AG10803 (cell line): ENCODE results near the gene MAMSTR.
"Not testable (repeated sequence)": the region's sequence is repeated elsewhere in the genome, so short reads cannot be mapped to it uniquely, and the experiment has no call there.

Experiments
- DNase-seq: peaks from one replicate; pipeline ENCODE4 v3.0.0; 2010; ENCODE audit warnings: low read depth
- H3K4me3 ChIP-seq: 2 replicates; pipeline ENCODE4 v1.5.1; 2011; ENCODE audit warnings: mild to moderate bottlenecking, low read length, control low read depth
- CTCF ChIP-seq: conservative IDR thresholded peaks from 2 replicates; pipeline ENCODE4 v1.5.1; 2011; ENCODE audit warnings: mild to moderate bottlenecking, low read length, control low read depth, inconsistent platforms

The MAMSTR gene, protein sequence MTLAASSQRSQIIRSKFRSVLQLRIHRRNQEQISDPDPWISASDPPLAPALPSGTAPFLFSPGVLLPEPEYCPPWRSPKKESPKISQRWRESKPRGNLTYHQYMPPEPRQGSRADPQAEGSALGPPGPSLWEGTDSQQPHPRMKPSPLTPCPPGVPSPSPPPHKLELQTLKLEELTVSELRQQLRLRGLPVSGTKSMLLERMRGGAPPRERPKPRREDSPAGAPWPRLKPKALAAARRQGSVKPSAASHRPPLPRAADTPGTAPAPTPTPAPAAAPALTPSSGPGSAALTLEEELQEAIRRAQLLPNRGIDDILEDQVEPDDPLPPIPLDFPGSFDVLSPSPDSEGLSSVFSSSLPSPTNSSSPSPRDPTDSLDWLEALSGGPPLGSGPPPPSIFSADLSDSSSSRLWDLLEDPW

DNA sequence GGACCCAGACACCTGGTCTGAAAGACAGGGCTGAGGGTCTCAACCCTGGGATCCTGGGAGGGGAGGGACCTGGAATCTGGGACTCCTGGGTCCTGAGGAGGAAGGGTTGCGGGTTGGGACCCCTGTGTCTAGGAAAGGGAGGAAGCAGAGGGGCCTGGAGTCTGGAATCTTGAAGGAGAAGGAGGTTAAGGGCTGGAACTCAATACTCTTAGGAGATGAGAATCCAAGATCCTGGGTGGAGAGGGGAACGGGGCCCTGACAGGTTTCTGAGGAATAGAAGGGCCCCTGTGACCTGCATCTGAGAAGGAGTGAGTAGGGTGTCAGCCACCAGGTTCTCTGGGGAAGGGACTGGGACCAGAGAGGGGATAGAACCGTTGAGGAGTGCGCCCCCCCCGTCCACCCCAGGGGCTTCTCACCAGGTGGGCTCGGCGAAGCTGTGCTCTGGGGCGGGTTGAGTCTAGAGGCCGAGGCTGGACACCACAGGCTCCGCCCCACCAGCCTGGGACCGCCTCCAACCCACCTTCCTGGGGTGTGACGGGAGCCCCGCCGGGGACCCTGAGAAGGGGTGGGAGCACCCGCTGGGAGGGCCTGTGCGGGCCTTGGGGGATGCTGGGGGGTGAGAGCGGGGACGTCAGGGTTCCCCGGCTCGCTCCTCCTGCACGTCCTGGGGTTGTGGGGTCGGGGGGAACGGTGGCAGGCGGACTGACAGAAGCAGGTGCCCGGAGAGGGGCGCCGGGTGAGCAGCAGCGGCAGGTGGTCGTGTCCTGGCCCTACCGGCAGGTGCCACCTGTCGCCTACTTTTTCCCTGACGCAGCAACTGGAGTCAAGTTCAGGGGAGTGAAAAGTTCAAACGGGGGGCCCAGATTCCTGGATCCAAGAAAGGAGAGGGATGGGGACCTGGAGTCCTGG lies at the start of gene MAMSTR:
Gene MAMSTR, minus strand, starts transcription at position 463 of the 909 bp plus-strand sequence. CDS start 694 bp downstream, outside the sequence.
- DNase-seq, result no peak
- no peak for TF ChIP-seq CTCF
- H3K4me3 ChIP-seq, result peak within 1 kb of the TSS; percentile 81

- H3K4me3 ChIP-seq, result no peak overlapping the region
- DNase-seq, result no peak
- no peak for TF ChIP-seq CTCF
Measured at GRCh38 chr19:48768994-48769713, 49.6 kb upstream of the MAMSTR start.

- not testable (repeated sequence) for DNase-seq, H3K4me3 ChIP-seq
Measured at GRCh38 chr19:48768171-48768753, 48.7 kb upstream of the MAMSTR start.

- not testable (repeated sequence) for DNase-seq, H3K4me3 ChIP-seq
Measured at GRCh38 chr19:48765816-48766215, 46.3 kb upstream of the MAMSTR start.

- TF ChIP-seq CTCF, result no peak
- DNase-seq, result no peak
- H3K4me3 ChIP-seq, result no peak overlapping the region
Measured at GRCh38 chr19:48760504-48761205, 41.1 kb upstream of the MAMSTR start.

GRCh38 chr19:48757741-48758144 lies 38.2 kb upstream of the MAMSTR start:
- no peak for TF ChIP-seq CTCF
- H3K4me3 ChIP-seq, result no peak overlapping the region
- DNase-seq, result no peak

DNA sequence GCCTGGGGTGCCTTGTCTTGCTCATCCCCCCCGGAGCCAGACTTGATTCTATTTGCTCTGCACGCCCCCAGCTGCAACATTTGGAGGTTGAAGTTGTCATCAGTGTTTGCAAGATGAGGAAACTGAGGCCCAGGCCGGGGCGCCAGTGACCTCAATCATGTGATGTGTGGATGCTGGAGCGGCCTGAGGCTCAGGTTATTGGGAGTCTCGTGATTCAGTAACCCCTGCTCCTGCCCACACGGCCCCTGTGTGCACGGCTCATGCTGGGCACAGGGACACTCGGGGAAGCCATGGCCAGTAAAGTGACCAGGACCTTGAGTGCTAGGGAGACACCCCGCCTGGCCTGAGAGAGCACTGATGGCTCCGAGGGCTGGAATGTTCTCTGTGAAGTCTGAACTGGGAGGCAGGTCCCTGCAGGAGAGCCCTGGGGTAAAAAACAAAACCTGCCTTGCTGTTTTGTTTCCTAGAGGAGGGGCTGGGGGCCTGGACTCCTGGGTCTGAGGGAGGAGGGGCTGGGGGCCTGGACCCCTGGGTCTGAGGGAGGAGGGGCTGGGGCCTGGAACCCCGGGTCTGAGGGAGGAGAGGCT lies 37.7 kb upstream of the MAMSTR start:
- DNase-seq, result no peak
- H3K4me3 ChIP-seq, result no peak overlapping the region
- no peak for TF ChIP-seq CTCF
